A549 treated with Hydrocortisone at 1 μM for 4 hours (cell line): ENCODE data around the gene RTL5. TPM values are rescaled to one million over a fixed set of nuclear protein-coding genes. Genes with fewer than 3 reads are reported as not detected.

Experiments used
- total RNA-seq: library from RNA; stranded (reverse); fragments of 200-300 nt; extraction: Qiagen RNA extraction; gene quantifications from 5 replicates; pipeline ENCODE4 v1.2.3, GENCODE V29; 2022

The RTL5 gene
- total RNA-seq = 2.1 to 2.9 TPM (median 2.3 TPM) in 5 replicates

GRCh38 chrX:72131317-72132294 lies at the start of gene RTL5:
TSS of gene RTL5 (minus strand) at chrX:72131915.

Other genes with a start within 250 kb of the RTL5 start
- gene NHSL2, start 221.1 kb downstream of the RTL5 start, total RNA-seq = 0.22 to 0.33 TPM (median 0.29 TPM) in 5 replicates
- 31.7 to 54.3 TPM (median 37.5 TPM) in 5 replicates for gene PIN4, start 49.8 kb upstream of the RTL5 start, total RNA-seq
- 10.3 to 15.0 TPM (median 11.2 TPM) in 5 replicates for gene ERCC6L, start 107.1 kb upstream of the RTL5 start, total RNA-seq
- 1,536 to 2,003 TPM (median 1,544 TPM) in 5 replicates for gene RPS4X, start 145.3 kb upstream of the RTL5 start, total RNA-seq
- 1.2 to 2.8 TPM (median 1.8 TPM) in 5 replicates for gene CITED1, start 174.0 kb upstream of the RTL5 start, total RNA-seq